M059J (cell line): Measurements from ENCODE around the gene MUS81. TPM values are rescaled to one million over a fixed set of nuclear protein-coding genes. Genes with fewer than 3 reads are reported as not detected.
A peak's percentile ranks its signal among the peaks of the same experiment; 100 is the strongest.

Experiments used
- DNase-seq: peaks from one replicate; pipeline ENCODE4 v3.0.0-alpha.2; 2012; ENCODE audit warnings: low read depth
- total RNA-seq: library from RNA; depleted of rRNA; stranded (reverse); fragments of >200 nt; shearing (Covaris generic); gene quantifications from 2 replicates; pipeline ENCODE4 v1.2.3, GENCODE V29; 2014

MUS81 gene
- total RNA-seq, 1 experiment from 2014 or later = 42.4 TPM

DNA sequence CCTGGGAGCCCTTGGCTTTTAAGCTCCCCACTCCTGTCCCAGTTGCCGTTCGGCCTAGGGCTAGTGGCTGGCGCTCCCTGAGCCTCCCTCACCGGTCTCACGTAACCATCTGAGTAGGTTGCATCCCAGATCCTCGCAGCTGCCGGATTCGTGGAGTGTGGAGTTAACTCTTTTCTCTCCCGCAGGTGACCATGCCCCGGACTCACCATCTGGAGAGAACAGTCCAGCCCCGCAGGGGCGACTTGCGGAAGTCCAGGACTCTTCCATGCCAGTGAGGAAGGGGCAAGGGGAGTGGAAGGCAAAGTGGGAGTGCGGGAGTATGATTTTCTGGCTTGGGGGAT lies 902 bp downstream of the MUS81 start:
- peak; percentile 38 for DNase-seq

DNA sequence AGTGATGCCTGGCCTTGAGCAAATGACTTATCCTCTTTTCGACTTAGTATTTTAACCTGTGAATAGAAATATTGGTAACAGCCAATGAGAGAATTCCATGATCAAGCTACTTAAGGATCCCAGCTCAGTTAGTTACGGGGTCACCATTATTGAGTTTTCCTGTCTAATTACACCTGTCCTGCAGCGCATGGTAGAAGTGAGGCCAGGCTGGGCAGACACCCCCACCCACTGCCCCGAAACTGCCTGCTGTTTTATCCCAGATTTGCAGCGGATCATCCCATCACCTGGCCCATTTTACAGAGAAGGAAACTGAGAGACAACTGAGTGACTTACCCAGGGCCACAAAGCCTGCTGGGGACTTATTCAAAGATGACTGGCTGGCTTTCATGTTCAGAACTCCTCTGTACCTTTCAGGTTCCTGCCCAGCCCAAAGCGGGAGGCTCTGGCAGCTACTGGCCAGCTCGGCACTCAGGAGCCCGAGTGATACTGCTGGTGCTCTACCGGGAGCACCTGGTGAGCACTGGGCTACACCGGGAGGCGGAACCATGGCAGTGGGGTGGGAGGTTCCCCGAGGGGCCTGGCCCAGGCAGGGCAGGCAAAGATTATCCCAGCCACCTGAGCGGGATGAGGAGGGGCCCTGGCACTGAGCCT lies 1.4 kb downstream of the MUS81 start:
- DNase-seq = no peak

DNA sequence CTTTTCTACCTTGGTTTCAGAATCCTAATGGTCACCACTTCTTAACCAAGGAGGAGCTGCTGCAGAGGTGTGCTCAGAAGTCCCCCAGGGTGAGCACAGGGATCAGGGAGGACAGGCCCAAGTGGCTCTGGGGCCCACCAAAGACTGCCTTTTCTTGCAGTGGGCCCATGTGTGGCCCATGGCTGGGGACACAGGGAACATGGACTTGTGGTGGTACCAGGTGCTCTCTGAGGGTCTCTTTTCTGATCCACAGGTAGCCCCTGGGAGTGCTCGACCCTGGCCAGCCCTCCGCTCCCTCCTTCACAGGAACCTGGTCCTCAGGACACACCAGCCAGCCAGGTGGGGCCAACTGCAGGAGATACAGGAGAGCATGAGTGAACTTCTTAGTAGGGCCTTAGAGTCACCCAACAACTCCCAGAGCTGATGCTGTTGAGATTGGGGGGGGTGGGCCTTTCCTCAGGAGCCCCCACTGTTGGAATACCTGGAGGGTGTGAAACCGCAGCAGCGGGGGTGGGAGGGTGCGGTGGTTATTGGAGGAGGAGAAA lies 2.0 kb downstream of the MUS81 start:
- DNase-seq = no peak

DNA sequence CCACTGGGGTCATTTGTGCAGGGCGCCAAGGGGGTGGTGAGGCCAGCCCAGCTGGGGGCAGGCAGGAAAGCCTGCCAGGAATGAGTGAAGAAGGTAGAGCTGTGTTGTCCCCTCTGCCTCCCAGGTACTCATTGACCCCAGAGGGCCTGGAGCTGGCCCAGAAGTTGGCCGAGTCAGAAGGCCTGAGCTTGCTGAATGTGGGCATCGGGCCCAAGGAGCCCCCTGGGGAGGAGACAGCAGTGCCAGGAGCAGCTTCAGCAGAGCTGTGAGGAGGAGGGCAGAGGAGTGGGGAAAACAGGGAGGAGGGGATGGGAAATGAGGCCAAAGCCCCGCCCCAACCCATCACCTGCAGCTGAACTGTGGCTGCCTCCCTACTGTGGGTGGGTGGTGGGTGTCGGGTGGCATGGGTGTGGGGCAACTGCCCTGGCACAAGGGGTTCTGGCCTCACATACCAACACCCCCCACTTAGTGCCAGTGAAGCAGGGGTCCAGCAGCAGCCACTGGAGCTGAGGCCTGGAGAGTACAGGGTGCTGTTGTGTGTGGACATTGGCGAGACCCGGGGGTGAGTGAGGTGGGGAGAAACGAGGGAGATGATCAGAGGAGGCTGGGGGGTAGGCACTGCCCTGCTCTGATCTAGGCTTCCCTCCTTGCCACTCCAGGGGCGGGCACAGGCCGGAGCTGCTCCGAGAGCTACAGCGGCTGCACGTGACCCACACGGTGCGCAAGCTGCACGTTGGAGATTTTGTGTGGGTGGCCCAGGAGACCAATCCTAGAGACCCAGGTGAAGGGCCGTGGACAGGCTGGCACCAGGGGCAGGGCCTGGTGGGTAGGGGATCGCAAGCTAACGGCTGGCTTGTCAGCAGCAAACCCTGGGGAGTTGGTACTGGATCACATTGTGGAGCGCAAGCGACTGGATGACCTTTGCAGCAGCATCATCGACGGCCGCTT lies 3.0 kb downstream of the MUS81 start:
- DNase-seq = no peak

DNA sequence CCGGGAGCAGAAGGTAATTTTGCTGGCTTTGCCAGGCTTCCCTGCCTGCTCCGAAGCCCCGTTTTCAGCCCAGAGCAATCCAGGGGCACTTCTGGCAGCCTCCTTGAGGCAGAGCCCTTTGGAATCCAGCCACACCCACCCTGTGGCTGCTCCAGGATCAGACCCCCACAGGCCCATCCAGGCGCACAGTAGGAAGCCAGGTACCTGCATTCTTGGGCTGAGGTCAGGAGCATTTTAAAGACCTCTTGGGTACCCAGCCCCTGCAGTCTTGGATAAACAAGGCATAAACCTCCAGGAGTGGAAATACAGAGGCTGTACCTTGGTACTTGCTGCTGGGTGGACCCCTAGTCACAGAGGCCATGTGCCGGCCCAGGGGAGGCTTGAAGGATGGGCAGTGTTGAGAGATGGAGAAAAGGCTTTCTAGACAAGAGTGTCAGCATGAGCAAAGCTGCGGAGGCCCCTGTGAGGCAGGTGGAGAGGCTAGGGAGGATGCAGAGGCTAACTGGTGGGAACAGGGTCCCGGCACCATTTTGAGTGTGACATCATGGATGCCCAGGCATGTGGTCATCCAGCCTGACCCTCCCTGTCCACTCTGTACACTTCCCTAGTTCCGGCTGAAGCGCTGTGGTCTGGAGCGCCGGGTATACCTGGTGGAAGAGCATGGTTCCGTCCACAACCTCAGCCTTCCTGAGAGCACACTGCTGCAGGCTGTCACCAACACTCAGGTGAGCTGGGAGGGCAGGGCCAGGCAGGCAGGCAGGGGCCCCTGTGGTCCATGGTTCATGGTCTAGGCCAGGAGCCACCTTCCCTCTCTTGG lies 3.9 kb downstream of the MUS81 start:
- no peak for DNase-seq

DNA sequence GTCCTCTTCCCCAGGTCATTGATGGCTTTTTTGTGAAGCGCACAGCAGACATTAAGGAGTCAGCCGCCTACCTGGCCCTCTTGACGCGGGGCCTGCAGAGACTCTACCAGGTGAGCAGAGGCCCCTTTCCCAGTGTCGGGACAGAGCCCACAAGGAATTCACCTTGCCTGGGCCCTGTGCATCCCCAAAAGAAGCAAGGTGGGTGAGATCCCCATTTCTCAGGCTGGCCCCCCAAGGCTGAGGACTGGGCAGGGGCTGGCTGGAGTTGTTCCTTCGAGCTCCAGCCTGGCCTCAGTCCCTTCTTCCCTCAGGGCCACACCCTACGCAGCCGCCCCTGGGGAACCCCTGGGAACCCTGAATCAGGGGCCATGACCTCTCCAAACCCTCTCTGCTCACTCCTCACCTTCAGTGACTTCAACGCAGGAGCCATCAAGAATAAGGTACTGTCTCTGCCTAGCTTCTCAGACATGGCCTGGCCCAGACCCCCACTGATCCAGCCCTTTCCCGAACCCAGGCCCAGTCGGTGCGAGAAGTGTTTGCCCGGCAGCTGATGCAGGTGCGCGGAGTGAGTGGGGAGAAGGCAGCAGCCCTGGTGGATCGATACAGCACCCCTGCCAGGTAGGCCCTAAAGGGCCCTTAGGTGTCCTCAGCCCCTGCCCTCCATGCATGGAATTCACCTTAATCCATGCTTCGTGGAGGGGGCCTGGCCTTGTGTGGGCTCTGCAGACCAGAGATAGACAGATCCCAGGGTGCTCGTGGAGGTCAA lies 4.7 kb downstream of the MUS81 start:
- DNase-seq = no peak

DNA sequence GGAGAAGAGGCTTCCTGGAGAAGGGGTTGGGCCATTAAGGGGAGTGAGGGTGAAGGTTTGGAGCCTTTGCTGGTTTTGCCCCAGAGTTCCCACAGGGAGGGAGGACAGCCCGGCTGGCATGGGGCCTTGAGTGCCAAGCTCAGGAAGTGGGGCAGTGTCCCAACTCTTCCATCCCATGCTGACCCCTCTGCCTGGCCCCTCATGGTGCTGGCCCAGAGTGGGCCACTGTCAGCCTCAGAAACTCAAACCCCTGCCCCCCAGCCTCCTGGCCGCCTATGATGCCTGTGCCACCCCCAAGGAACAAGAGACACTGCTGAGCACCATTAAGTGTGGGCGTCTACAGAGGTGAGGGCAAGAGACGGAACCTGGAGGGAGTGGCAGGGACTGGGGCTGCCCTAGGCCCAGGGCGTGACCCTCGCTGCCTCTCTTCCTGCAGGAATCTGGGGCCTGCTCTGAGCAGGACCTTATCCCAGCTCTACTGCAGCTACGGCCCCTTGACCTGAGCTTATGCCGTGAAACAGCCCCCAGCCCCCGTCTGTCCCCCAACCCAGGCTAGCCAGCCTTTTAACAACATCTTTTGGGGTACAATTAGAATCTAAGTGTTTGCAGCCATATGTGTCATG lies 5.4 kb downstream of the MUS81 start:
- no peak for DNase-seq

DNA sequence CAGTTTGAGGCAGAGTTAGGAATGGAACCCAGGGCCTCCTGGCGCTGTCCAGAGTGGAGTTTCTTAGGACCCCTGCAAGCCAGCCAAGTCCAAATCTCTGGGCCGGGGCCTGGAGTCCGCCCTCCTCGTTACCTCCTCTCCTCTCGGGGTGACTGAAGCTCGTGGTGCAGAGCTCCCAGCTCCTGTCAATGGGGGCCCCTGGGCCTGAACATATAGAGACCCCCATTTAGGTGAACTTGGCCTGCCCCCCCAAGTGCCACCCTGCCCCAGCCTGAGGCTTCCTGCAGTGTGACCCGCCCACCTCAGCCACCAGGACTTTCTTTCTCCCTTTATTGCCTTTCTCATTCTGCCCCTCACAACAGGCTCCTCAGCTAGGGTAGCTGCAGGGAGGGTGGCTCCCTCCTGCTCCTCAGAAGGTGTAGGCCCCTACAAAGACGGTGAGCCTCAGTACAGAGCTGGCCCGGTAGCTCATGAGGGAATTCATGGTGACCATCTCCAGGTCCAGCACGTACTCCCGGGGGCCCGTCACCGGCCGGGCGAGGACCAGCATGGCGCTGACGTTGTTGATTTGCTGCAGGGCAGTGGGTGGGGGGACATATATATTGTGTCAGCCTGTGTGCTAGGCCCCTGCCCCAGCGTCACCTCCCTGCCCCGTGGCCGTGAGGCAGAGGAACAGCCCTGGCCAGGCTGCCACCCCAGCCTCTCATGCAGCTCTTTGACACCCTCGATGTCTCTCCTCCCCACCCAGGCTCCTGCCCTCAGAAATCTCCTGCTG lies 6.5 kb downstream of the MUS81 start:
- no peak for DNase-seq

DNA sequence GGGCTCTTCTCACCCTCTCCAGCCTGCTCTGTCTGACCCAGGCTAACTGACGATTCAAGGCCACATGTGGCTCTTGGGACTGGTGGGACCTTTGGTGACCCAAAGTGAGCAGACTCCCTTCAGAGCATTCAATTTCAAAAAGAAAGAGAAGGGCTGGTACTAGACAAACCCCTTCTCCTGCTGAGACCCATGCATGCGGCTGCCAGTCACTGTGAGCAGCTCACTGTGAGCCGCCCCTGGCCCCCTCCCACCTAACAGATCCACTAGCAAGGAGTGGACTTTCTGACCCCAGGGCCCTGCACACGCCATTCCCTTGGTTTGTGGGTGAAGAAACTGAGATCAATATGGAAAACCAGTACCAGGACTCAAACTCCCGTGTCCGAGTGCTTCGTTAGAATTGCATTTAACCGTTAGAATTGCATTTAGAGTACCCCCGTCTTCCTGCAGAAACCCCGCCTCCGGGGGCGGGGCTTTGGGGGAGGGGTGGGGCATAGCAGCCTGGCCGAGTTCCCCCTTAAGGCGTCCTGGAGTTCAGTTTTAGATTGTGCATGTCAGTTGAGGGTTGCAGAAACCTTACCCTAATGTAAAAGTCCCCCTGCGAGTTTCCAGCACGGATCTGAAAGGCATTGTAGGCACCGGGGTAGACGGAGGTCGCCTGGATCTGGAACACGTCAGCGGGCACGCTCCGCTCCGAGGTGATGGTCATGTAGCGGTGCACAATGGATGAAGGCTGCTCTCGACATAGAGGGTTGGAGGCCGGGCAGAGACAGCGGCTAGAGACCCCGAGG lies 7.2 kb downstream of the MUS81 start:
- DNase-seq = no peak

DNA sequence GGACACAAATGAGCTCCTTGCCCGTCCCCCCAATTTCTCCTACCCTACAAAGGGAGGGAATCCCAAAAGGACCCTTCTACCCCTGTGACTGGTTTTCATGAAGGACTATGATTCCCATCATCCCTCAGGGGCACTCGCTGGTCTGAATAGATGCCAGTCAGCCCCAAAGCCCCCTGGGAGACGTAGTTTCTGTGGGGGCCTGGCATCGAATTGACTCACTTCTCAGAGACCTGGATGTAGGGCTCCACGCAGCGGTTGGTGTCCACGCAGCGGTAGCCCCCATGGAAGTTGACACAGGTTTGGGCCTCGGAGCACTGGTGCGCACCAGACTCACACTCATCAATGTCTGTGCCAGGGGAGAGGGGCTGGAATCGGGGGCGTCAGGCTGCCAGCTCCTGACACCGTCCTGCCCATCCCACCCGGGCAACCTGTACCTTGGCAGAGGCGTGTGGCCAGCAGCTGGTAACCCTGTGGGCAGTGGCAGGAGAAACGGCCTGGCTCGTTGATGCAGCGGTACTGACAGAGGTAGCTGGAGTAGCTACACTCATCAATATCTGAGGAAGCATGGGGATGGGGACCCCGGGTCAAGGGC lies 7.9 kb downstream of the MUS81 start:
- DNase-seq = peak; percentile 47

DNA sequence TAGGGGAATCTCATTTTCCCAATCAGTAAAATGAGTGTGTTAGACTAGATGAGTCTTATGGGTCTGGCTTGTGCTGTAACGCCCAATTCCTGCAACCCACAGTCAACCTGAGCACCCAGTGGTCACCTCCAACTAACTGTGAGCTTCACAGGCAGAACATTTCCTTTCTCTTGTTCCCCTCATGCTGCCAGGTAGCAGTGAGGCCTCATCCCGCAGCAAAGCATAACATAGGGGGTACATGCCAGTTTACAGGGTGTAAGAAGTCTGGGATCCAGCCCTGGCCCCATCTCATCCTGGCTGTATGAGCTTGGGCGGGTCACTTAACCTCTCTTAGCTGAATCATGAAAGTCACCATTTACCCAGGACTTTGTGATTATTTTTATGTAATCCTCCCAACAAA lies 8.7 kb downstream of the MUS81 start:
- DNase-seq = no peak

DNA sequence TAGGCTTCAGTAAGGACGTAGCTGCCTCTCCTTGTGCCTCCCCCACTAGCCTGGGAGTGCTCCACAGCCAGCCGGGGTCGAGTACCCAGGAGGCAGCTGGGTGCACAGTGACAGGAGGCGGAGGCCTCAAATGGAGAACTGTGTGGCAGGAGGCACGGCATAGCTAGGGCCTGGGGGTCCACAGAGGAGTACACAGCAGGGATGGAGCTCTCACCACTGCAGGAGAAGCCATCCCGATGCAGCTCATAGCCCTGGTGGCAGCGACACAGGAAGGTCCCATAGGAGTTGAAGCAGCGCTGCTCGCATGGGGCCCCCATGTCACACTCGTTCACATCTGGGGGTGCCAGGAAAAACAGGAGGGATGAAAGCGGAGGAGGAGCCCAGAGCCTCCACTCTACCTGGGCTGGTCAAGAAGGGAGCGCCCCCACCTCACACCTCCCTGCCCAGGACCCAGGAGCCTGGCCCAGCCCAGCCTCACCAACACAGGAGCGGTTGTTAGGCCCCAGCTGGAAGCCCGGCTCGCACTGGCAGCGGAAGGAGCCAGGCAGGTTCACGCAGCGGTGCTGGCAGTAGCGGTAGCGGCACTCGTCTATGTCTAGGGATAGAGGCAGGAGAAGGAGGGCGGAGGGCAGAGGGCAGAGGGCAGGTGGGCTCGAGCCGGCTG lies 9.5 kb downstream of the MUS81 start:
- no peak for DNase-seq

DNA sequence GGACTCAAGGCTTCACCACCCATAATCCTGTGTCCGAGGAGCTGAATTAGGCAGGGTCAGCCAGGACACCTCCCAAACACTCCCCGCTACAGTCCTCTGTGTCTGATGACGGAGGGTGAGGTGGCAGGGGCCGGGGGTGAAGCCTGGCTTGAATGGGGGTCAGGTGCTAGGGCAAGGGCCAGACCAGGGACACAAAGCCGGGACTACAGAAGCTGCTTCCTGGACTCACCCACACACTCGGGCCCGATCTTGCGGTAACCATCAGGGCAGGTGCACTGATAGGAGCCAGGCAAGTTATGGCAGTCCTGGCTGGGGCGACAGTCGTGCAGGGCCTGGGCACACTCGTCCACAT lies 10.1 kb downstream of the MUS81 start:
- DNase-seq = no peak

DNA sequence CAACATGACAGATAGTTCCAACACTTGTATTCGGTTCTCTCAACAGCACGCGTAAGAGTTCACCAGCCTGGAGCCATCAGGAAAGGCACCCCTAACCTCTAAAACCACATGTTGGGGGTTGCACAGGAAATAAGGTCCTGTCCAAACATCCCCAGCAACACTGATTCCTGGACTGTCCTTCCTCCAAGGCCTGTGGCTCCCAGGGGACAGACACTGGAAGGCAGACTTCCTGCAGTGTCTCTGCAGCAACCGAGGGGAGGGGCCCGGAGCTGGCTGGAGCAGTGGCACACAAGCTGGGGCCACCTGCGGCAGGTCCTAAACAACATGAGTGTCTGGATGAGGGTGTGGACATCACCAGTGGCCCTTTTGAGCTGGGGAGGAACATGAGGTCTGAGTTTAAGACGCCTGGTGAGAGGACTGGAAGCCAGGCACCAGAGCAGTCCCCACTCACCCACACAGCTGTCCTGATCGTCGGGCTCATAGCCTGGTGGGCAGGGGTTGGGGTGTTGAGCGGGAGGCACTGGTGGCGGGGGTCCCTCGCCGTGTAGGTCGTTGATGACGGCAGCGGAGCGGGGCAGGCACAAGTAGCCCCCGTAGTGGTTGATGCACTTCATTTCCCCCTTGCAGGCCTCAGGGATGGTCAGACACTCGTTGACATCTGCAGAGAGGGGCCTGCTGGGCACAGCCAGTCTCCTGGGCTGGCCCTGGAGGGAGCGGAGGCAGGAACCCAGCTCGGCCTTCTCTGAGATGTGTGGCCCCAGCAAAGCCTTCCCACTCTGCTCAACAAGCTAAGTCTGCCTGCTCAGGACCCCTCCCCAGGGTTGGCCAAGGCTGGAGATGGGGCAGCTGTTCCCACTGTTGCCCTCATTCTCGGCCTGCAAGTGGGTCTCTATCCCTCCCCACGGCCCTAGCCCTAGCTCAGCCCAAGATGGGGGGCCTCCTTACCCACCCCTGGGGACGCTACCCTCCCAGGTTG lies 10.8 kb downstream of the MUS81 start:
- DNase-seq = peak; percentile 29

DNA sequence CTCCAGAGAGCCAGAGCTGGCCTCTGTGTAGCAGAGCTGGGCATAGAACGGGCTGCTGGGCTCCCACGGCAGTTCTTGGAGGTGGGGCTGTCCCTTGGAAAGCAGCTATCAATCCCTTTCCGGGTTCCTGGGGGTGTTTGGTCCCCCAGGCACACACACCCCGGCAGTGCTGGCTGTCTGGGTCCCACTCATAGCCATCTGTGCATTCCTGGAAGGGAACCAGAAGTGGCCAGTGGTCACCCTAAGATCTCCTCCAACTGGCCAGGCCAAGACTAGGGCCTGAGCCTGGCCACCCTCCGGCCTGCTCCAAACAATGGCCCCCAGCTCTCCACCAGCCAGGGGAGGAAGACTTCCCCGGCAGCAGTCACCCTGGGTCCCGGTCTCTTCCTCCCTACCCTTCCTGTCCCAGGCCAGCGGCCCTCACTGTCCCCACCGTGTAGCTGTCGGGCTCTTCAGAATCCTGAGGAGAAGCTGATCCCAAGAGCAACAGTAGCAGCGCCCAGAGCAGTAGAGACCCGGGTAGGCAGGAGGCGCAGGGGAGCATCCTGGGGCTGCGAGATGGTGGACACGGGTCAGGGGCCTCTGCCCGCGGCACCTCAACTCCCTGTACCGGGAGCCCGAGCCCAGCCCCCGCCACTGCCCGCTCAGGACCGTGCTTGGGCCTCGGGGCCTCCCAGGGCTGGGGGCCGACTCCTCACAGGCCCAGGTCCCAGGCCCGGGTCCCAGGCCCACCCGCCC lies 11.7 kb downstream of the MUS81 start:
- DNase-seq = no peak

DNA sequence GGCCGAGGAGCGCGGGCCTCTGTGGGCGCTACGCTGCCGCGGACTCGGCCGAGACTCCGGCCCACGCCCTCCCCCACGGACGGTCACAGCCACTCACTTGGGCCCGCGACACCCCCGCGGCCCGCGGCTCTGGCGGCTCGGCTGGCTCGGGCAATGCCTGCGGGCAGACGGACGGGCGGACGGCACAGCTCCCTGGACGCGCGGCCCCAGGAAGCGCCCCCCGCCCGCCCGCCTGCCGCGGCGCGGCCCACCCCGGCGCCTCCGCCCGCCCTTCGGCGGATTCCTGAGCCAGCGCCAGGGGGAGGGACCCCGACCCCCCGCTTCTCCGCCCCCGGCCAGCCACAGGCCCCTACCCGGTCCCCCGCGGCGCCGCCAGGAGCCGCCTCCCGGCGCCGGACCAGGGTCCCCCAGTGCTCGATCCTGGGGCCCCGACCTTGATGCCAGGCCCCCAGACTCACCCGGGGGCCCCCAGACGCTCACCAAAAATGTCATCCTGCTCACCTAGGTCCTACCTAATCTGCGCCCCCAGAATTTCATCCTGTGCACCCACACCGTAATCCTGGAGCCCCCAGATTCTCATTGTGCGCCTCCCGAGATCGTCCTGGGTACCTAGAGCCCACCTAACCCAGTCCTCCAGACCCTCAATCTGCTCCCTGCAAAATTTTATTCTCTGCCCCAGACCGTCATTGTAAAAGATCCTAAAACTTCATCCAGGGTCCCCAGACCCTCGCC lies 12.5 kb downstream of the MUS81 start, which contains the start of gene EFEMP2:
EFEMP2 (minus strand) TSS at position 215 of the 732 bp plus-strand sequence. CDS start 446 bp downstream, outside the sequence.
- peak; percentile 23 for DNase-seq
